Measurements from ENCODE around the gene RNF169. TPM values are rescaled to one million over a fixed set of nuclear protein-coding genes. Genes with fewer than 3 reads are reported as not detected.
A peak's percentile ranks its signal among the peaks of the same experiment; 100 is the strongest.
"Not testable (repeated sequence)": the region's sequence is repeated elsewhere in the genome, so short reads cannot be mapped to it uniquely, and the experiment has no call there.

RNF169 gene
- total RNA-seq, 3 donors from 2014 or later, result 12.5 to 22.0 (median 14.0) TPM

- Histone ChIP-seq H3K4me1 (ENCODE audit: low read depth) (peaks cover 14% of the 10 kb centered on the region), H3K4me3 (peak overlapping the region; percentile 62), H3K36me3 (ENCODE audit: low read depth) (no peaks in the 10 kb centered on the region), H3K9me3 (no peaks in the 10 kb centered on the region)
- peak; percentile 75 for ATAC-seq
- intact Hi-C loops (cut with DNase I, micrococcal nuclease), result no loop called here
- DNase-seq, result peak; percentile 49 to 78 (median 76)
- TF ChIP-seq, protein P1, sequence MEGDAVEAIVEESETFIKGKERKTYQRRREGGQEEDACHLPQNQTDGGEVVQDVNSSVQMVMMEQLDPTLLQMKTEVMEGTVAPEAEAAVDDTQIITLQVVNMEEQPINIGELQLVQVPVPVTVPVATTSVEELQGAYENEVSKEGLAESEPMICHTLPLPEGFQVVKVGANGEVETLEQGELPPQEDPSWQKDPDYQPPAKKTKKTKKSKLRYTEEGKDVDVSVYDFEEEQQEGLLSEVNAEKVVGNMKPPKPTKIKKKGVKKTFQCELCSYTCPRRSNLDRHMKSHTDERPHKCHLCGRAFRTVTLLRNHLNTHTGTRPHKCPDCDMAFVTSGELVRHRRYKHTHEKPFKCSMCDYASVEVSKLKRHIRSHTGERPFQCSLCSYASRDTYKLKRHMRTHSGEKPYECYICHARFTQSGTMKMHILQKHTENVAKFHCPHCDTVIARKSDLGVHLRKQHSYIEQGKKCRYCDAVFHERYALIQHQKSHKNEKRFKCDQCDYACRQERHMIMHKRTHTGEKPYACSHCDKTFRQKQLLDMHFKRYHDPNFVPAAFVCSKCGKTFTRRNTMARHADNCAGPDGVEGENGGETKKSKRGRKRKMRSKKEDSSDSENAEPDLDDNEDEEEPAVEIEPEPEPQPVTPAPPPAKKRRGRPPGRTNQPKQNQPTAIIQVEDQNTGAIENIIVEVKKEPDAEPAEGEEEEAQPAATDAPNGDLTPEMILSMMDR (IDR thresholded peaks at IDR 0.05), result no peak
These were observed 697 bp downstream of the RNF169 start for GRCh38 chr11:74749127-74749964.

DNA sequence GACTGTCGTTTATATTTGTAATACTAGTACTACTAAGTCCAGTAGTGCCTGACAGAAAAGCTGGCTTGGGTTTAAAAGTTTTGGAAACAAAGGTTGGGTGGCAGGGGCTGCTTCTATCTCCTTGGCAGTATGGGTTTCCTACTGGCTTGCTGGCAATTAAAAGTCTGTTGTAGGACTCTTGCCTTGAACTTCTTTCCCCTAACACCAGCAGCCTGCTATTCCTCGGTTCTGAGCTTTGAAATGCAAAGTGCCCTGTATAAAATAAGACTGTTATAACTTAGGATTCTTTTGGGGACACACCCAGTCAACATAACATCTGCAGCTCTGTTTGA, 1.3 kb downstream of the RNF169 start:
- ATAC-seq (no peak), DNase-seq (no peak)
- no peaks in the 10 kb centered on the region for H3K9me3 ChIP-seq
- H3K36me3 ChIP-seq (ENCODE audit: low read depth), result no peaks in the 10 kb centered on the region
- TF ChIP-seq, protein P1 (IDR thresholded peaks at IDR 0.05), result no peak
- H3K4me1 ChIP-seq (ENCODE audit: low read depth), result peaks cover 14% of the 10 kb centered on the region
- H3K4me3 ChIP-seq, result no peak overlapping the region
- intact Hi-C loops (cut with DNase I, micrococcal nuclease), result no loop called here

- H3K9me3 ChIP-seq; H3K4me3 ChIP-seq; H3K36me3 ChIP-seq (ENCODE audit: low read depth); ATAC-seq; DNase-seq; intact Hi-C loops (cut with DNase I, micrococcal nuclease): not testable (repeated sequence)
- peaks cover 14% of the 10 kb centered on the region for H3K4me1 ChIP-seq (ENCODE audit: low read depth)
These were observed 1.9 kb downstream of the RNF169 start for GRCh38 chr11:74750598-74750997.

DNA sequence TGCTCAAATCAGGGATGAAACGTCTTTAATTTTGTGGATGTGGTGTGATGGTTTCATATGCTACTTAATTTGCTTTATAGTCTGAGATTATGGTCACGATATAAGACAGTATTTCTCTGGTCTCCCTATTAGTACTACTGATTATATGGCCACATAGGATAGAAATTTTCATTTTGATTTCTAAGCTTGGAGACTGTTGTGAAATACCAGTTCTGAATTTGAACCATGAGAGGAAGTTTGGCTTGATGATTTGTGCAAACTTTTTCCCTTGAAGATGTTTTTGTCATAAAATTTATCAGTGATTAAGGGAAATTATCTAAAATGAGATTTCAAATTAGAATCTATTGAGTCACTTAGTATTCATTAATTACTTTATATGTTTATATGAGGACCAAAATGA, 2.7 kb downstream of the RNF169 start:
- intact Hi-C loops (cut with DNase I, micrococcal nuclease), result no loop called here
- Histone ChIP-seq H3K9me3 (no peaks in the 10 kb centered on the region), H3K4me3 (no peak overlapping the region), H3K4me1 (ENCODE audit: low read depth) (peaks cover 14% of the 10 kb centered on the region), H3K36me3 (ENCODE audit: low read depth) (no peaks in the 10 kb centered on the region)
- DNase-seq, result no peak
- no peak for ATAC-seq
- TF ChIP-seq, protein P1 (IDR thresholded peaks at IDR 0.05), result no peak

DNA sequence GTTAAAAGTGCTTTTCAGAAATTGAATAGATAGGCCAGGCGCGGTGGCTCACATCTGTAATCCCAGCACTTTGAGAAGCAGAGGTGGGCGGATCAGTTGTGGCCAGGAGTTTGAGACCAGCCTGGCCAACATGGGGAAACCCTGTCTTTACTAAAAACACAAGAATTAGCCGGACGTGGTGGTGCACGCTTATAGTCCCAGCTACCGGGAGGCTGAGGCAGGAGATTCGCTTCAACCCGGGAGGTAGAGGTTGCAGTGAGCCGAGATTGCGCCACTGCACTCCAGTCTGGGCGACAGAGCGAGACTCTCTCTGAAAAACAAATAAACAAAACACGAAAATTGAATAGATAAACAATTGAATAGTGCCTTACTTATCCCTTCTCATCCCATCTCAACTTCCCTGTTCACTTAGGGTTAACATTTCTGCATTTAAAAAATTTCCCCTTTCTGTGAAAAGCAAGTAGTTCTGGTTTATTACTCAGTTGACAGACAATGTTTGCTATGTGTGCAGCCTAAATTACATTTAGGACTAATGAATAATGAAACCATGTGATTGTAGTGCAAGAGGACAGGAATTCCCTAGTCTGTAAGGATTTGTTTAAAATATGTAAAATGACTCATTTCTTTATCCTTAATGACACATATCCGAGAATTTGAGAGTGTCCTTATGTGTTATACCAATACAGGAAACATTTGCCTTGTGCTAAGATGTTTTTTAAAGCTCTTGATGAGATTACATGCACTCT, 6.0 kb downstream of the RNF169 start:
- H3K36me3 ChIP-seq (ENCODE audit: low read depth), result no peaks in the 10 kb centered on the region
- H3K9me3 ChIP-seq, result no peaks in the 10 kb centered on the region
- intact Hi-C loops (cut with DNase I, micrococcal nuclease), result no loop called here
- ATAC-seq, result peak; percentile 26
- no peak for DNase-seq
- TF ChIP-seq, protein P1 (IDR thresholded peaks at IDR 0.05), result no peak
- H3K4me3 ChIP-seq, result no peak overlapping the region
- H3K4me1 ChIP-seq (ENCODE audit: low read depth), result peaks cover 8% of the 10 kb centered on the region

- H3K9me3 ChIP-seq, result no peaks in the 10 kb centered on the region
- TF ChIP-seq, protein P1 (IDR thresholded peaks at IDR 0.05), result no peak
- intact Hi-C loops (cut with DNase I, micrococcal nuclease), result no loop called here
- peaks cover under 1% of the 10 kb centered on the region for H3K4me1 ChIP-seq (ENCODE audit: low read depth)
- H3K36me3 ChIP-seq (ENCODE audit: low read depth), result no peaks in the 10 kb centered on the region
- ATAC-seq (no peak), DNase-seq (no peak)
- H3K4me3 ChIP-seq, result no peak overlapping the region
These were observed 6.8 kb downstream of the RNF169 start for GRCh38 chr11:74755395-74755995.

Measured in mucosa of descending colon (tissue), 3 donors.